OCI-M1 (cell line): ENCODE results near the gene LYRM2.
"Not testable (repeated sequence)": the region's sequence is repeated elsewhere in the genome, so short reads cannot be mapped to it uniquely, and the experiment has no call there.

ENCODE experiments used
- DNase-seq: peaks from one replicate; lab custom pipeline; 2025; lab: John Stamatoyannopoulos, UW

The LYRM2 gene

GRCh38 chr6:89644864-89645263 lies 6.3 kb upstream of the LYRM2 start:
- DNase-seq, result no peak

GRCh38 chr6:89643406-89643805 lies 4.9 kb upstream of the LYRM2 start:
- DNase-seq, result no peak

GRCh38 chr6:89642956-89643355 lies 4.4 kb upstream of the LYRM2 start:
- DNase-seq, result no peak

- not testable (repeated sequence) for DNase-seq
Measured at GRCh38 chr6:89641581-89641980, 3.0 kb upstream of the LYRM2 start.

- no peak for DNase-seq
Measured at GRCh38 chr6:89640804-89641203, 2.3 kb upstream of the LYRM2 start.

GRCh38 chr6:89637960-89638319 lies 607 bp downstream of the LYRM2 start:
- no peak for DNase-seq

- DNase-seq, result not testable (repeated sequence)
Measured at GRCh38 chr6:89636412-89636811, 2.1 kb downstream of the LYRM2 start.

- DNase-seq, result no peak
Measured at GRCh38 chr6:89630488-89630887, 8.1 kb downstream of the LYRM2 start.

GRCh38 chr6:89623749-89624148 lies 14.8 kb downstream of the LYRM2 start:
- DNase-seq, result no peak

GRCh38 chr6:89619567-89619966 lies 19.0 kb downstream of the LYRM2 start:
- DNase-seq, result no peak

GRCh38 chr6:89618026-89618425 lies 20.5 kb downstream of the LYRM2 start:
- no peak for DNase-seq

- no peak for DNase-seq
Measured at GRCh38 chr6:89616531-89616930, 22.0 kb downstream of the LYRM2 start.

- no peak for DNase-seq
Measured at GRCh38 chr6:89615882-89616281, 22.7 kb downstream of the LYRM2 start.

GRCh38 chr6:89613790-89614189 lies 24.8 kb downstream of the LYRM2 start:
- DNase-seq, result no peak

GRCh38 chr6:89612121-89612520 lies 26.4 kb downstream of the LYRM2 start:
- DNase-seq, result no peak

- DNase-seq, result no peak
Measured at GRCh38 chr6:89611666-89612065, 26.9 kb downstream of the LYRM2 start.

GRCh38 chr6:89610149-89610642 lies 28.4 kb downstream of the LYRM2 start:
- DNase-seq, result peak; percentile 84

GRCh38 chr6:89605861-89606260 lies 32.7 kb downstream of the LYRM2 start:
- no peak for DNase-seq

GRCh38 chr6:89604653-89605052 lies 33.9 kb downstream of the LYRM2 start:
- no peak for DNase-seq

GRCh38 chr6:89602166-89602565 lies 36.4 kb downstream of the LYRM2 start:
- no peak for DNase-seq

GRCh38 chr6:89599727-89600126 lies 38.8 kb downstream of the LYRM2 start:
- no peak for DNase-seq

- DNase-seq, result peak; percentile 86
Measured at GRCh38 chr6:89597988-89598387, 40.6 kb downstream of the LYRM2 start.

- DNase-seq, result no peak
Measured at GRCh38 chr6:89597372-89597771, 41.2 kb downstream of the LYRM2 start.

GRCh38 chr6:89596484-89596883 lies 42.1 kb downstream of the LYRM2 start:
- no peak for DNase-seq

GRCh38 chr6:89596056-89596455 lies 42.5 kb downstream of the LYRM2 start:
- no peak for DNase-seq
